ENCODE measurements around the gene HIPK2.
"Not testable (repeated sequence)": the region's sequence is repeated elsewhere in the genome, so short reads cannot be mapped to it uniquely, and the experiment has no call there.

Gene HIPK2

GRCh38 chr7:139627831-139628230 is 150.0 kb downstream of the HIPK2 start:
- Histone ChIP-seq H3K9ac (ENCODE audit: low read depth, low read length) (no peak overlapping the region), H3K27me3 (ENCODE audit: insufficient read depth, low read length) (no peaks in the 10 kb centered on the region), H3K9me3 (ENCODE audit: insufficient read depth, low read depth, low read length) (no peaks in the 10 kb centered on the region), H3K4me1 (ENCODE audit: insufficient read depth, low read length) (peaks cover 4% of the 10 kb centered on the region; the same call in 1 of the 2 replicates), H3K4me3 (ENCODE audit: low read length) (no peak overlapping the region), H3K27ac (ENCODE audit: low read depth, low read length) (0 out of 2 replicates have a peak overlapping the region, but pooled peaks have one; percentile 18), H3K36me3 (ENCODE audit: insufficient read depth, low read length) (peaks cover 24% of the 10 kb centered on the region)
- 95% methylated on average over 4 of the region's 4 CpGs for WGBS

GRCh38 chr7:139626817-139627216 is 151.0 kb downstream of the HIPK2 start:
- Histone ChIP-seq H3K27ac (ENCODE audit: low read depth, low read length) (no peak overlapping the region), H3K27me3 (ENCODE audit: insufficient read depth, low read length) (no peaks in the 10 kb centered on the region), H3K4me3 (ENCODE audit: low read length) (no peak overlapping the region), H3K4me1 (ENCODE audit: insufficient read depth, low read length) (peaks cover 4% of the 10 kb centered on the region; the same call in 1 of the 2 replicates), H3K9ac (ENCODE audit: low read depth, low read length) (no peak overlapping the region), H3K36me3 (ENCODE audit: insufficient read depth, low read length) (peaks cover 24% of the 10 kb centered on the region), H3K9me3 (ENCODE audit: insufficient read depth, low read depth, low read length) (no peaks in the 10 kb centered on the region)
- WGBS, result 88% methylated on average over 1 of the region's 1 CpG

- H3K9ac ChIP-seq (ENCODE audit: low read depth, low read length), result no peak overlapping the region
- no peaks in the 10 kb centered on the region for H3K27me3 ChIP-seq (ENCODE audit: insufficient read depth, low read length)
- H3K36me3 ChIP-seq (ENCODE audit: insufficient read depth, low read length), result peaks cover 12% of the 10 kb centered on the region
- H3K4me1 ChIP-seq (ENCODE audit: insufficient read depth, low read length), result peaks cover 4% of the 10 kb centered on the region; the same call in 1 of the 2 replicates
- no peak overlapping the region for H3K27ac ChIP-seq (ENCODE audit: low read depth, low read length)
- no peaks in the 10 kb centered on the region for H3K9me3 ChIP-seq (ENCODE audit: insufficient read depth, low read depth, low read length)
- H3K4me3 ChIP-seq (ENCODE audit: low read length), result no peak overlapping the region
- WGBS, result 96% methylated on average over 4 of the region's 4 CpGs
These were observed 154.3 kb downstream of the HIPK2 start for GRCh38 chr7:139623518-139623917.

DNA sequence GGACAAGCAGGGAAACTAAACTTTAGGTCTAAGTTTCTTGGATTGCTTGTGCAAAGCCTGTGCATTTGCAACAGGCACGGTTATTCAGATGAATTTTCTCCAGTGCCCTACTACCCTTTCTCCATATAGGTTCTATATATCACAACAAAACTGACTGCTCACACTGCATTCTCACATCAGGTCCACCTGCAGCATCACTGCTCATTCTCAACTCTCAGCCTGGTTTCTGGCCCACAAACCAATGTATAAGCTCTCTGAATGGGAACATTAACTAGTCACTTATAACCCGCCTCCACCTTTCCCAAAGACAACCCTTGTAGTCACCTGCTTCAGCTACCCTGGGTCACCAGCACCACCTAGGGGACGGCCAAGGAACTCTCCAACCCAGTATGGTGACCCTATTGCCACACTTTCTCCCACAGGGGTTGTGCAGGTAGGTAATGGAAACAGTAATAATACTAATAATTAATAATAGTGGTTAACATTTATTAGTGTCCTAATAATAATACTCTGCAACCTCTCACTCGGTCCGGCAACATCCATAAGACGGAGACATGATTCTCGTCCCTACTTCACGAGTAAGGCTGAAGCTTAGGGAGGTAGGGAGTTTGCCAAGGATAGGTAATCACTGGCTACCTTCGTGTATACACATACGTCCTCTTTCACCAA is 157.0 kb downstream of the HIPK2 start:
- Histone ChIP-seq H3K27me3 (ENCODE audit: insufficient read depth, low read length) (no peaks in the 10 kb centered on the region), H3K9me3 (ENCODE audit: insufficient read depth, low read depth, low read length) (no peaks in the 10 kb centered on the region), H3K4me1 (ENCODE audit: insufficient read depth, low read length) (no peaks in the 10 kb centered on the region), H3K9ac (ENCODE audit: low read depth, low read length) (no peak overlapping the region), H3K4me3 (ENCODE audit: low read length) (no peak overlapping the region), H3K36me3 (ENCODE audit: insufficient read depth, low read length) (0 out of 2 replicates have a peak, but pooled peaks cover 6% of the 10 kb centered on the region), H3K27ac (ENCODE audit: low read depth, low read length) (no peak overlapping the region)
- WGBS, result 84% methylated on average over 10 of the region's 10 CpGs

GRCh38 chr7:139619367-139619657 is 158.5 kb downstream of the HIPK2 start:
- no peaks in the 10 kb centered on the region for H3K9me3 ChIP-seq (ENCODE audit: insufficient read depth, low read depth, low read length)
- no peak overlapping the region for H3K27ac ChIP-seq (ENCODE audit: low read depth, low read length)
- H3K27me3 ChIP-seq (ENCODE audit: insufficient read depth, low read length), result no peaks in the 10 kb centered on the region
- no peak overlapping the region for H3K4me3 ChIP-seq (ENCODE audit: low read length)
- H3K4me1 ChIP-seq (ENCODE audit: insufficient read depth, low read length), result peaks cover 4% of the 10 kb centered on the region; the same call in 1 of the 2 replicates
- WGBS, result 92% methylated on average over 1 of the region's 1 CpG
- H3K36me3 ChIP-seq (ENCODE audit: insufficient read depth, low read length), result no peaks in the 10 kb centered on the region
- no peak overlapping the region for H3K9ac ChIP-seq (ENCODE audit: low read depth, low read length)

DNA sequence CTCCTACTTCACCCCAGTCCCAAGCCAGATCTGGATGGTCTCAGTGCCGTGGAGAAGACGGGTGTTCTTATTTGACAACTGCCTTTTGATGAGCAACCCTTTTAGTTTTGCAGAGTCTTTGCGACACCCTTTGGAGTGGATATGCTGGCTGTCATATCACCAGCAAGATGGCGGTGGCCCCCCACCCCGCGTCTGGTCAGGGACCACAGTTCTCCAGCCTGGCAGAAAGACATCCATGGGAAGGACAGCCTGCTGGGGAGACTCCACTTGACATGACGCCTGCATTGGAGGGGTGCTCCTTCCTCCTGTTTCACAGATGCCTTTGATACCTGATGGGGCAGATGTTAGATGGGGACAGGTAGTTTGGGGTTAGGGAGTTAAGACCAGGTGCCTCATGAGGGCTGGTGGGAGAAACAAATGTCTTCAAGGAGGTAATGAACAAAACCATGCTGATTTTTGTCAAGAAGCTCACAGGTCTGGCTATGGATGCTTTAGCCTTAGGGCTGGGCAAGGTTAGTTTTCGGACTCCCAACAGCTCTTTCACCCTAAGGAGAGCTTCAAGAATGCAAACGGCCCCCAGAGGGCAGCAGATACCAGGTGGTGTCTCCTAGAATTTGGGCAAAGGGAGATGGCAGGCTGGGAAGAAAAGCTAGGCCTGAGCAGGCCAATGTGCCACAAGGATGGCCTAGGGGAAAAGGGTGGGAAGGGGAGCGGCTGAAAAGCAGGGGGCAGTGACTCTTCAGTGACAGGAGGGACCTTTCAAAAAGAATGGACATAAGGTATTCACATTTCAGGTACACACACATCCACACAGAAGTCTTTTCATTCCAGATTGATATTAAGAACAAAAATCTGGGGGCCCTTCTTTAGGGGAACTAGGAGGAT is 159.1 kb downstream of the HIPK2 start:
- H3K4me1 ChIP-seq (ENCODE audit: insufficient read depth, low read length), result peaks cover 10% of the 10 kb centered on the region
- no peaks in the 10 kb centered on the region for H3K9me3 ChIP-seq (ENCODE audit: insufficient read depth, low read depth, low read length)
- H3K4me3 ChIP-seq (ENCODE audit: low read length), result no peak overlapping the region
- no peak overlapping the region for H3K27ac ChIP-seq (ENCODE audit: low read depth, low read length)
- H3K36me3 ChIP-seq (ENCODE audit: insufficient read depth, low read length), result no peaks in the 10 kb centered on the region
- 90% methylated on average over 10 of the region's 10 CpGs for WGBS
- H3K27me3 ChIP-seq (ENCODE audit: insufficient read depth, low read length), result no peaks in the 10 kb centered on the region
- H3K9ac ChIP-seq (ENCODE audit: low read depth, low read length), result no peak overlapping the region

DNA sequence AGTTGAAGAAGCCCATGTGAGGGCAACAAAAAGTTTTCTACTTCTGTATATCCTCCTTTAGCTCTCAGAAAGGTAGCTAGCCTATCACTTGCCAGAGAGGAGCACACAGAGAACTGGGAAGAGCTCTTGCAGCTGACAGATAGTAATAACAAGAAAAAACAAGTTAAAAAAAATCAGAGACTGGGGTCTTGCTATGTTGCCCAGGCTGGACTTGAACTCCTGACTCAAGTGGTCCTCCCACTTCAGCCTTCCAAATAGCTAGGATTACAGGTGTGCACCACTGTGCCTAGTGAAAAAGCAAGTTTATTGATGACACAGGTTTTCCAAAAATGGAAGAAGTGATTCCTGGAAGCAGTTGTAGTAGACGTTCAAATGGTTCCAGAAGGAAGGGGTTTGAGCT is 160.7 kb downstream of the HIPK2 start:
- no peak overlapping the region for H3K9ac ChIP-seq (ENCODE audit: low read depth, low read length)
- H3K4me1 ChIP-seq (ENCODE audit: insufficient read depth, low read length), result peaks cover 14% of the 10 kb centered on the region
- 96% methylated on average over 1 of the region's 1 CpG for WGBS
- H3K4me3 ChIP-seq (ENCODE audit: low read length), result no peak overlapping the region
- H3K9me3 ChIP-seq (ENCODE audit: insufficient read depth, low read depth, low read length), result no peaks in the 10 kb centered on the region
- peaks cover 4% of the 10 kb centered on the region for H3K36me3 ChIP-seq (ENCODE audit: insufficient read depth, low read length)
- no peak overlapping the region for H3K27ac ChIP-seq (ENCODE audit: low read depth, low read length)
- no peaks in the 10 kb centered on the region for H3K27me3 ChIP-seq (ENCODE audit: insufficient read depth, low read length)

GRCh38 chr7:139614886-139615285 is 162.9 kb downstream of the HIPK2 start:
- Histone ChIP-seq H3K9me3 (ENCODE audit: insufficient read depth, low read depth, low read length) (no peaks in the 10 kb centered on the region), H3K36me3 (ENCODE audit: insufficient read depth, low read length) (peaks cover 9% of the 10 kb centered on the region), H3K4me3 (ENCODE audit: low read length) (no peak overlapping the region), H3K27me3 (ENCODE audit: insufficient read depth, low read length) (no peaks in the 10 kb centered on the region), H3K4me1 (ENCODE audit: insufficient read depth, low read length) (peaks cover 14% of the 10 kb centered on the region), H3K27ac (ENCODE audit: low read depth, low read length) (no peak overlapping the region), H3K9ac (ENCODE audit: low read depth, low read length) (no peak overlapping the region)
- WGBS, result 96% methylated on average over 5 of the region's 5 CpGs

- no peak overlapping the region for H3K9ac ChIP-seq (ENCODE audit: low read depth, low read length)
- no peaks in the 10 kb centered on the region for H3K27me3 ChIP-seq (ENCODE audit: insufficient read depth, low read length)
- peaks cover 9% of the 10 kb centered on the region for H3K36me3 ChIP-seq (ENCODE audit: insufficient read depth, low read length)
- WGBS, result 75% methylated on average over 10 of the region's 10 CpGs
- H3K9me3 ChIP-seq (ENCODE audit: insufficient read depth, low read depth, low read length), result no peaks in the 10 kb centered on the region
- H3K27ac ChIP-seq (ENCODE audit: low read depth, low read length), result peak overlapping the region; percentile 51; the same call in 1 of the 2 replicates
- no peak overlapping the region for H3K4me3 ChIP-seq (ENCODE audit: low read length)
- peaks cover 14% of the 10 kb centered on the region for H3K4me1 ChIP-seq (ENCODE audit: insufficient read depth, low read length)
These were observed 163.8 kb downstream of the HIPK2 start for GRCh38 chr7:139613971-139614411.

GRCh38 chr7:139611556-139611955 is 166.2 kb downstream of the HIPK2 start:
- not testable (repeated sequence) for H3K36me3 ChIP-seq (ENCODE audit: insufficient read depth, low read length); H3K27me3 ChIP-seq (ENCODE audit: insufficient read depth, low read length); H3K27ac ChIP-seq (ENCODE audit: low read depth, low read length); H3K9me3 ChIP-seq (ENCODE audit: insufficient read depth, low read depth, low read length); H3K9ac ChIP-seq (ENCODE audit: low read depth, low read length); H3K4me3 ChIP-seq (ENCODE audit: low read length)
- 98% methylated on average over 1 of the region's 2 CpGs for WGBS
- H3K4me1 ChIP-seq (ENCODE audit: insufficient read depth, low read length), result peaks cover 14% of the 10 kb centered on the region

DNA sequence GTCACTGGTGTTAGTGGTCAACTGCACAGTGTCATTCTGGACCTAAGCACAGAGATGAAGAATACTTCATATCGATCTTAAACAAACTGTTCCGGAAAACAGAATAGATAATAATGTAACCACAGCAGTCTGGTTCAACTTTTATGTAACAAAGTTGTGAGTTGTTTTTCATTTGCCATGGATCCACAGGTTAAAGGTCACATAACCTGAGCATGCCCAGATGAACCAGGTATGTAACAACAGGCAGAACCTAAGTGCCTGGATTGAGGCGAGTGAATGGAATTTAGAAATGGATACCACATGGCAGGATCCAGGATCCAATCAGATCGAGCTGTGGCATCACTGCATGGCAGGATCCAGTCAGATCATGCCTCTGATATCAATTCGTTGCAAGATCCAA is 167.2 kb downstream of the HIPK2 start:
- 96% methylated on average over 5 of the region's 5 CpGs for WGBS
- no peak overlapping the region for H3K4me3 ChIP-seq (ENCODE audit: low read length)

More for the DNA sequence above, 167.2 kb downstream of the HIPK2 start:
- no peak overlapping the region for H3K27ac ChIP-seq (ENCODE audit: low read depth, low read length)
- no peaks in the 10 kb centered on the region for H3K27me3 ChIP-seq (ENCODE audit: insufficient read depth, low read length)
- no peak overlapping the region for H3K9ac ChIP-seq (ENCODE audit: low read depth, low read length)
- no peaks in the 10 kb centered on the region for H3K9me3 ChIP-seq (ENCODE audit: insufficient read depth, low read depth, low read length)
- H3K4me1 ChIP-seq (ENCODE audit: insufficient read depth, low read length), result peaks cover 14% of the 10 kb centered on the region
- peaks cover 9% of the 10 kb centered on the region for H3K36me3 ChIP-seq (ENCODE audit: insufficient read depth, low read length)
